HepG2 (cell line): ENCODE data around the gene TTLL8. TPM values are rescaled to one million over a fixed set of nuclear protein-coding genes. Genes with fewer than 3 reads are reported as not detected.

Experiments used
- ATAC-seq: fragments of 200-7000 bp; cut with Tn5 transposase; 3 replicates; pipeline ENCODE4 v1.9.1; 2020; ENCODE audit warnings: mild to moderate bottlenecking, moderate library complexity
- BruUV-seq: library from RNA; stranded (reverse); fragments of 400-500 nt; replicated peaks from 2 replicates; lab custom pipeline; 2021; lab: Mats Ljungman, UMichigan
- CTCF ChIA-PET: fragments of 300-600 bp; formaldehyde crosslinking; extraction: SDS; loops from one replicate; lab custom pipeline; 2021; ENCODE audit warnings: low total read pairs, inconsistent platforms, low intra/inter-chr PET ratio; lab: Yijun Ruan, JAX
- POLR2A ChIA-PET: fragments of 350-600 bp; sonication (Branson Sonifier 250); formaldehyde crosslinking; loops from one replicate; lab custom pipeline; 2020; ENCODE audit warnings: antibody characterized with exemption, inconsistent platforms; lab: Yijun Ruan, JAX
- DNase-seq: peaks from one replicate; pipeline ENCODE4 v3.0.0-alpha.2; 2015; ENCODE audit warnings: low spot score
- FAIRE-seq: peaks from 3 replicates; lab custom pipeline; 2011; peaks lifted over from hg19 to GRCh38; lab: Jason Lieb, UNC
- H2AFZ ChIP-seq: one replicate; pipeline ENCODE4 v1.6.1; 2011; ENCODE audit warnings: low read length, inconsistent platforms
- H3K27ac ChIP-seq: fragments of 300-600 bp; 3 replicates; pipeline ENCODE4 v1.8.0; 2011; ENCODE audit warnings: mixed run types, mild to moderate bottlenecking, mixed read lengths, low read length, inconsistent platforms; ENCODE audit not compliant: insufficient read depth; ENCODE audit errors: extremely low read length
- H3K27me3 ChIP-seq, 2 experiments: fragments of 200-600 bp in 1 of 2; 2 replicates in 1 of 2; 3 replicates in 1 of 2; pipeline versions ENCODE4 v1.6.0 to v1.8.0; 2011; ENCODE audit warnings: low read length in 2 of 2, mild to moderate bottlenecking in 2 of 2, moderate library complexity in 2 of 2, inconsistent platforms in 1 of 2; ENCODE audit not compliant: insufficient read depth in 2 of 2, control insufficient read depth in 1 of 2
- H3K36me3 ChIP-seq, 2 experiments: fragments of 200-600 bp in 1 of 2; replicated peaks in 1 of 2; 2 replicates in 1 of 2; 3 replicates in 1 of 2; pipeline versions ENCODE4 v1.5.1 to v1.8.0; 2011; ENCODE audit warnings: low read length in 2 of 2, inconsistent platforms in 1 of 2; ENCODE audit not compliant: insufficient read depth in 2 of 2, control insufficient read depth in 1 of 2
- H3K4me1 ChIP-seq: 2 replicates; pipeline ENCODE4 v1.5.1; 2012; ENCODE audit warnings: low read length, inconsistent platforms; ENCODE audit not compliant: insufficient read depth
- H3K4me2 ChIP-seq: 2 replicates; pipeline ENCODE4 v1.6.0; 2011; ENCODE audit warnings: low read depth, low read length, inconsistent platforms
- H3K4me3 ChIP-seq, 3 experiments: fragments of 200-600 bp in 1 of 3; sonication (generic), shearing (Covaris generic) in 1 of 3; replicated peaks in 1 of 3; 2 replicates each; pipeline ENCODE4 v1.5.1; 2011 to 2016; ENCODE audit warnings: low read length in 3 of 3, inconsistent platforms in 2 of 3, low read depth in 2 of 3, mild to moderate bottlenecking in 2 of 3, control low read depth in 1 of 3, mixed read lengths in 1 of 3; ENCODE audit not compliant: insufficient read depth in 1 of 3
- H3K79me2 ChIP-seq: one replicate; pipeline ENCODE4 v1.6.1; 2011; ENCODE audit warnings: low read length, inconsistent platforms; ENCODE audit not compliant: insufficient read depth
- H3K9ac ChIP-seq: 2 replicates; pipeline ENCODE4 v1.6.0; 2011; ENCODE audit warnings: mild to moderate bottlenecking, low read depth, low read length, inconsistent platforms; ENCODE audit not compliant: insufficient read depth
- H3K9me3 ChIP-seq: 2 replicates; pipeline ENCODE4 v1.5.1; 2012; ENCODE audit warnings: mild to moderate bottlenecking, low read length
- H4K20me1 ChIP-seq: 2 replicates; pipeline ENCODE4 v1.6.0; 2011; ENCODE audit warnings: inconsistent platforms, mild to moderate bottlenecking, low read length, moderate library complexity; ENCODE audit not compliant: insufficient read depth
- DBP ChIP-seq: sonication (generic); formaldehyde crosslinking; IDR thresholded peaks from 2 replicates; pipeline ENCODE4 v1.4.0; 2020; ENCODE audit warnings: missing genetic modification reagents; ENCODE audit errors: not compliant biosample characterization
- E2F2 ChIP-seq: sonication (generic); formaldehyde crosslinking; IDR thresholded peaks from 2 replicates; pipeline ENCODE4 v1.4.0; 2020; ENCODE audit warnings: missing genetic modification reagents, borderline replicate concordance
- FIP1L1 ChIP-seq: fragments of 200-400 bp; formaldehyde crosslinking; IDR thresholded peaks from 2 replicates; pipeline ENCODE4 v1.6.1; 2018; ENCODE audit warnings: low read depth, mild to moderate bottlenecking, low read length, moderate library complexity, borderline replicate concordance; ENCODE audit not compliant: insufficient read depth
- FOXP4 ChIP-seq: sonication (generic); formaldehyde crosslinking; IDR thresholded peaks from 2 replicates; pipeline ENCODE4 v1.4.0; 2020; ENCODE audit warnings: missing genetic modification reagents
- HDAC1 ChIP-seq: sonication (generic); formaldehyde crosslinking; IDR thresholded peaks from 2 replicates; pipeline ENCODE4 v1.5.1; 2020; ENCODE audit warnings: mild to moderate bottlenecking, missing genetic modification reagents
- NAIF1 ChIP-seq: sonication (generic); formaldehyde crosslinking; IDR thresholded peaks from 2 replicates; pipeline ENCODE4 v1.5.0; 2020; ENCODE audit warnings: mild to moderate bottlenecking, missing genetic modification reagents, borderline replicate concordance
- NPAS2 ChIP-seq: sonication (generic); formaldehyde crosslinking; IDR thresholded peaks from 2 replicates; pipeline ENCODE4 v1.8.0; 2022; ENCODE audit warnings: mild to moderate bottlenecking, missing genetic modification reagents, borderline replicate concordance
- PLRG1 ChIP-seq: fragments of 450-650 bp; conservative IDR thresholded peaks from 2 replicates; pipeline ENCODE4 v1.6.1; 2016
- XRCC5 ChIP-seq: fragments of 200-400 bp; formaldehyde crosslinking; optimal IDR thresholded peaks from 2 replicates; pipeline ENCODE3; 2017; ENCODE audit warnings: mild to moderate bottlenecking, low read length
- ZBTB26 ChIP-seq: IDR thresholded peaks from 2 replicates; pipeline ENCODE4 v1.6.1; 2016; ENCODE audit warnings: missing compliant biosample characterization, missing genetic modification reagents, borderline replicate concordance
- ZFY ChIP-seq: sonication (generic); formaldehyde crosslinking; IDR thresholded peaks from 2 replicates; pipeline ENCODE4 v1.4.0; 2020; ENCODE audit warnings: missing genetic modification reagents
- ZNF24 ChIP-seq: fragments of 450-650 bp; IDR thresholded peaks from 2 replicates; pipeline ENCODE4 v1.6.1; 2017; ENCODE audit warnings: antibody characterized with exemption, mild to moderate bottlenecking
- ZNF34 ChIP-seq: sonication (generic); formaldehyde crosslinking; IDR thresholded peaks from 2 replicates; pipeline ENCODE4 v1.4.0; 2020; ENCODE audit warnings: mild to moderate bottlenecking, missing genetic modification reagents, borderline replicate concordance
- ZSCAN25 ChIP-seq: sonication (generic); formaldehyde crosslinking; IDR thresholded peaks from 2 replicates; pipeline ENCODE4 v1.8.0; 2022; ENCODE audit warnings: mild to moderate bottlenecking, missing genetic modification reagents
- WGBS: methylation state at CpG from one replicate; pipeline ENCODE4 v1.1.6; 2017; ENCODE audit warnings: low lambda C conversion rate; 5-methylcytosine and 5-hydroxymethylcytosine counted together
- in situ Hi-C: cut with HindIII; loops from 2 replicates; pipeline ENCODE4 v1.10.0; 2017; ENCODE audit warnings: low pct_unique_long_range_greater_than_20kb; ENCODE audit not compliant: extremely low pct_ligation_motif_present
- intact Hi-C: fragments of 100-400 bp; cut with micrococcal nuclease; formaldehyde crosslinking; loops from one replicate; pipeline ENCODE4 v1.10.0; 2022; ENCODE audit not compliant: unreplicated experiment
- polyA plus RNA-seq, 8 experiments: library from polyadenylated mRNA; depleted of rRNA in 3 of 8; stranded (reverse) in 7 of 8; unstranded in 1 of 8; fragments of >200 nt; fragmentation: Illumina TruSeq in 4 of 8; extraction: Trizol in 4 of 8; gene quantifications; 2 replicates each; pipeline versions ENCODE4 v1.2.1 to v1.2.3, GENCODE V29; 2011 to 2016; ENCODE audit warnings: low read depth in 4 of 8, missing spikeins in 1 of 8, mixed read lengths in 1 of 8; ENCODE audit not compliant: insufficient read depth in 1 of 8
- total RNA-seq, 5 experiments: library from RNA; depleted of rRNA; stranded (reverse); fragments of >200 nt; fragmentation: Illumina TruSeq; extraction: Trizol; gene quantifications; 2 replicates each; pipeline ENCODE4 v1.2.3, GENCODE V29; 2016; ENCODE audit warnings: low read depth in 1 of 5

The TTLL8 gene
- total and polyA plus RNA-seq, 2 of the 13 experiments (the other 11 are each of a cell fraction or from before 2014, with no cell fraction given), result not detected

- H3K9ac ChIP-seq, result no peak overlapping the region
- TF ChIP-seq FIP1L1, result no peak
- no peak for TF ChIP-seq PLRG1
- no peak for TF ChIP-seq DBP (CRISPR knock-in tag)
- no peak for TF ChIP-seq ZBTB26 (CRISPR knock-in tag)
- TF ChIP-seq FOXP4 (CRISPR knock-in tag), result no peak
- TF ChIP-seq XRCC5, result no peak
- no peak for TF ChIP-seq ZFY (CRISPR knock-in tag)
- TF ChIP-seq E2F2 (CRISPR knock-in tag), result no peak
- TF ChIP-seq HDAC1 (CRISPR knock-in tag), result no peak
- no peak for TF ChIP-seq ZNF34 (CRISPR knock-in tag)
- no peak for TF ChIP-seq ZNF24
- TF ChIP-seq NAIF1, result no peak
- TF ChIP-seq NPAS2 (CRISPR knock-in tag), result no peak
- TF ChIP-seq ZSCAN25 (CRISPR knock-in tag), result no peak
- intact Hi-C loops (no loop called here), in situ Hi-C loops (no loop called here)
- no TSS peak for BruUV-seq
- ATAC-seq, result no peak
- WGBS, result 25% methylated on average over 2 of the region's 16 CpGs
- DNase-seq, result no peak
- no peak overlapping the region for H3K4me2 ChIP-seq
- no peak overlapping the region for H2AFZ ChIP-seq
- peaks cover 13% of the 10 kb centered on the region for H3K4me1 ChIP-seq
- H3K79me2 ChIP-seq, result no peaks in the 10 kb centered on the region
- FAIRE-seq, result no peak
- H3K4me3 ChIP-seq, result no peak overlapping the region
- peaks cover 19 to 56% of the 10 kb centered on the region in 2 experiments for H3K27me3 ChIP-seq
- H3K9me3 ChIP-seq, result no peaks in the 10 kb centered on the region
- CTCF ChIA-PET, result no interaction called here
- POLR2A ChIA-PET, result interaction anchor here (0.8 kb wide), 1 partner anchor 42 kb away, joined by 3 read pairs; no protein-coding TSS in a partner anchor
- no peaks in the 10 kb centered on the region for H3K36me3 ChIP-seq
- no peak overlapping the region for H3K27ac ChIP-seq
- H4K20me1 ChIP-seq, result no peaks in the 10 kb centered on the region
These were observed 48.8 kb downstream of the TTLL8 start for GRCh38 chr22:50009251-50009650.
